ENCODE measurements around the gene RASAL1. TPM values are rescaled to one million over a fixed set of nuclear protein-coding genes. Genes with fewer than 3 reads are reported as not detected.

RASAL1 gene
- total RNA-seq, 1 experiment from 2014 or later, result 8.1 TPM

GRCh38 chr12:113158439-113159203, 23.1 kb upstream of the RASAL1 start:
- ATAC-seq (no peak), DNase-seq (ENCODE audit: low spot score) (no peak)
- ChIA-PET CTCF (interaction anchor here (1.5 kb wide), 1 partner anchor 31 kb away, joined by 3 read pairs; no protein-coding TSS in a partner anchor), POLR2A (no interaction called here)
- Mint-ChIP-seq H3K36me3 (peaks cover 20% of the 10 kb centered on the region), H3K27ac (no peak overlapping the region), H3K4me3 (no peak overlapping the region), H3K4me1 (peaks cover 28% of the 10 kb centered on the region), H3K27me3 (ENCODE audit: low read depth) (peaks cover 21% of the 10 kb centered on the region), H3K9me3 (no peaks in the 10 kb centered on the region)
- TF ChIP-seq ZNF263 (CRISPR knock-in tag; IDR thresholded peaks at IDR 0.05; ENCODE audit: low read depth), result 0 out of 2 replicates have a peak, but pooled peaks have one; percentile 27
- TF ChIP-seq ERG (CRISPR knock-in tag; IDR thresholded peaks at IDR 0.05), result no peak

GRCh38 chr12:113157218-113157859, 21.8 kb upstream of the RASAL1 start:
- peaks cover 34% of the 10 kb centered on the region for H3K27me3 Mint-ChIP-seq (ENCODE audit: low read depth)
- POLR2A ChIA-PET, result no interaction called here
- no peak overlapping the region for H3K4me3 Mint-ChIP-seq
- DNase-seq (ENCODE audit: low spot score), result no peak
- H3K27ac Mint-ChIP-seq, result no peak overlapping the region
- no peak for ATAC-seq
- H3K9me3 Mint-ChIP-seq, result no peaks in the 10 kb centered on the region
- H3K36me3 Mint-ChIP-seq, result peaks cover 20% of the 10 kb centered on the region
- CTCF ChIA-PET, result interaction anchor here (1.8 kb wide), 1 partner anchor 22 kb away, joined by 7 read pairs; the partner anchor contains the start of gene RASAL1
- H3K4me1 Mint-ChIP-seq, result peaks cover 18% of the 10 kb centered on the region
- TF ChIP-seq IRF2 (CRISPR knock-in tag; IDR thresholded peaks at IDR 0.05; ENCODE audit: borderline replicate concordance, low read depth), result no peak
- TF ChIP-seq, protein P1, sequence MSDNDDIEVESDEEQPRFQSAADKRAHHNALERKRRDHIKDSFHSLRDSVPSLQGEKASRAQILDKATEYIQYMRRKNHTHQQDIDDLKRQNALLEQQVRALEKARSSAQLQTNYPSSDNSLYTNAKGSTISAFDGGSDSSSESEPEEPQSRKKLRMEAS (CRISPR knock-in tag; IDR thresholded peaks at IDR 0.05), result no peak
- TF ChIP-seq RELA (CRISPR knock-in tag; IDR thresholded peaks at IDR 0.05; ENCODE audit: borderline replicate concordance), result no peak
- no peak for TF ChIP-seq TEAD4 (CRISPR knock-in tag; IDR thresholded peaks at IDR 0.05)
- no peak for TF ChIP-seq NR1H2 (CRISPR knock-in tag; IDR thresholded peaks at IDR 0.05)
- no peak for TF ChIP-seq USF1 (CRISPR knock-in tag; IDR thresholded peaks at IDR 0.05)
- TF ChIP-seq TCF7 (CRISPR knock-in tag; IDR thresholded peaks at IDR 0.05; ENCODE audit: low read depth), result no peak
- TF ChIP-seq PRRX2 (CRISPR knock-in tag; IDR thresholded peaks at IDR 0.05), result no peak
- TF ChIP-seq NR3C1 (CRISPR knock-in tag; conservative IDR thresholded peaks at IDR 0.05; ENCODE audit: low read depth), result no peak
- TF ChIP-seq ETV6 (CRISPR knock-in tag; IDR thresholded peaks at IDR 0.05), result no peak
- TF ChIP-seq, protein P2, sequence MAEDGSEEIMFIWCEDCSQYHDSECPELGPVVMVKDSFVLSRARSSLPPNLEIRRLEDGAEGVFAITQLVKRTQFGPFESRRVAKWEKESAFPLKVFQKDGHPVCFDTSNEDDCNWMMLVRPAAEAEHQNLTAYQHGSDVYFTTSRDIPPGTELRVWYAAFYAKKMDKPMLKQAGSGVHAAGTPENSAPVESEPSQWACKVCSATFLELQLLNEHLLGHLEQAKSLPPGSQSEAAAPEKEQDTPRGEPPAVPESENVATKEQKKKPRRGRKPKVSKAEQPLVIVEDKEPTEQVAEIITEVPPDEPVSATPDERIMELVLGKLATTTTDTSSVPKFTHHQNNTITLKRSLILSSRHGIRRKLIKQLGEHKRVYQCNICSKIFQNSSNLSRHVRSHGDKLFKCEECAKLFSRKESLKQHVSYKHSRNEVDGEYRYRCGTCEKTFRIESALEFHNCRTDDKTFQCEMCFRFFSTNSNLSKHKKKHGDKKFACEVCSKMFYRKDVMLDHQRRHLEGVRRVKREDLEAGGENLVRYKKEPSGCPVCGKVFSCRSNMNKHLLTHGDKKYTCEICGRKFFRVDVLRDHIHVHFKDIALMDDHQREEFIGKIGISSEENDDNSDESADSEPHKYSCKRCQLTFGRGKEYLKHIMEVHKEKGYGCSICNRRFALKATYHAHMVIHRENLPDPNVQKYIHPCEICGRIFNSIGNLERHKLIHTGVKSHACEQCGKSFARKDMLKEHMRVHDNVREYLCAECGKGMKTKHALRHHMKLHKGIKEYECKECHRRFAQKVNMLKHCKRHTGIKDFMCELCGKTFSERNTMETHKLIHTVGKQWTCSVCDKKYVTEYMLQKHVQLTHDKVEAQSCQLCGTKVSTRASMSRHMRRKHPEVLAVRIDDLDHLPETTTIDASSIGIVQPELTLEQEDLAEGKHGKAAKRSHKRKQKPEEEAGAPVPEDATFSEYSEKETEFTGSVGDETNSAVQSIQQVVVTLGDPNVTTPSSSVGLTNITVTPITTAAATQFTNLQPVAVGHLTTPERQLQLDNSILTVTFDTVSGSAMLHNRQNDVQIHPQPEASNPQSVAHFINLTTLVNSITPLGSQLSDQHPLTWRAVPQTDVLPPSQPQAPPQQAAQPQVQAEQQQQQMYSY (CRISPR knock-in tag; IDR thresholded peaks at IDR 0.05), result no peak
- TF ChIP-seq ZNF425 (CRISPR knock-in tag; conservative IDR thresholded peaks at IDR 0.05), result no peak
- no peak for TF ChIP-seq ZSCAN18 (CRISPR knock-in tag; IDR thresholded peaks at IDR 0.05)
- TF ChIP-seq ESRRA (CRISPR knock-in tag; IDR thresholded peaks at IDR 0.05; ENCODE audit: borderline replicate concordance), result no peak
- TF ChIP-seq ATF2 (CRISPR knock-in tag; IDR thresholded peaks at IDR 0.05; ENCODE audit: borderline replicate concordance, low read depth), result no peak
- TF ChIP-seq, protein P3, sequence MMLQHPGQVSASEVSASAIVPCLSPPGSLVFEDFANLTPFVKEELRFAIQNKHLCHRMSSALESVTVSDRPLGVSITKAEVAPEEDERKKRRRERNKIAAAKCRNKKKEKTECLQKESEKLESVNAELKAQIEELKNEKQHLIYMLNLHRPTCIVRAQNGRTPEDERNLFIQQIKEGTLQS (CRISPR knock-in tag; conservative IDR thresholded peaks at IDR 0.05), result no peak
- no peak for TF ChIP-seq E2F4 (CRISPR knock-in tag; IDR thresholded peaks at IDR 0.05; ENCODE audit: borderline replicate concordance, low read depth)
- no peak for TF ChIP-seq GTF2I (CRISPR knock-in tag; conservative IDR thresholded peaks at IDR 0.05)
